ENCODE data around the gene LUC7L2. TPM values are rescaled to one million over a fixed set of nuclear protein-coding genes. Genes with fewer than 3 reads are reported as not detected.

LUC7L2 gene
- total and polyA plus RNA-seq, 10 of the 15 experiments (the other 5 are each of a cell fraction or from before 2014, with no cell fraction given) = 31.7 to 98.7 (median 68.6) TPM

- TF ChIP-seq IRF3 (IDR thresholded peaks at IDR 0.05) (no peak), MTA2 (IDR thresholded peaks at IDR 0.05; ENCODE audit: low read depth) (peak; percentile 47), WRNIP1 (IDR thresholded peaks at IDR 0.05; ENCODE audit: borderline replicate concordance, low read depth, low read length) (no peak), ZBTB4 (CRISPR knock-in tag; IDR thresholded peaks at IDR 0.05) (no peak), RBBP5 (conservative IDR thresholded peaks at IDR 0.05) (no peak), ZNF384 (IDR thresholded peaks at IDR 0.05; ENCODE audit: borderline replicate concordance, low read depth, low read length) (no peak), SREBF1 (IDR thresholded peaks at IDR 0.05; ENCODE audit: low read length) (peak; percentile 93), TCF7 (IDR thresholded peaks at IDR 0.05; ENCODE audit: borderline replicate concordance) (no peak), CHD4 (IDR thresholded peaks at IDR 0.05) (no peak), NFYA (IDR thresholded peaks at IDR 0.05; ENCODE audit: borderline replicate concordance, low read depth, low read length) (no peak), CUX1 (IDR thresholded peaks at IDR 0.05; ENCODE audit: insufficient replicate concordance, low read depth, low read length) (no peak)
- TF ChIP-seq, protein P1, sequence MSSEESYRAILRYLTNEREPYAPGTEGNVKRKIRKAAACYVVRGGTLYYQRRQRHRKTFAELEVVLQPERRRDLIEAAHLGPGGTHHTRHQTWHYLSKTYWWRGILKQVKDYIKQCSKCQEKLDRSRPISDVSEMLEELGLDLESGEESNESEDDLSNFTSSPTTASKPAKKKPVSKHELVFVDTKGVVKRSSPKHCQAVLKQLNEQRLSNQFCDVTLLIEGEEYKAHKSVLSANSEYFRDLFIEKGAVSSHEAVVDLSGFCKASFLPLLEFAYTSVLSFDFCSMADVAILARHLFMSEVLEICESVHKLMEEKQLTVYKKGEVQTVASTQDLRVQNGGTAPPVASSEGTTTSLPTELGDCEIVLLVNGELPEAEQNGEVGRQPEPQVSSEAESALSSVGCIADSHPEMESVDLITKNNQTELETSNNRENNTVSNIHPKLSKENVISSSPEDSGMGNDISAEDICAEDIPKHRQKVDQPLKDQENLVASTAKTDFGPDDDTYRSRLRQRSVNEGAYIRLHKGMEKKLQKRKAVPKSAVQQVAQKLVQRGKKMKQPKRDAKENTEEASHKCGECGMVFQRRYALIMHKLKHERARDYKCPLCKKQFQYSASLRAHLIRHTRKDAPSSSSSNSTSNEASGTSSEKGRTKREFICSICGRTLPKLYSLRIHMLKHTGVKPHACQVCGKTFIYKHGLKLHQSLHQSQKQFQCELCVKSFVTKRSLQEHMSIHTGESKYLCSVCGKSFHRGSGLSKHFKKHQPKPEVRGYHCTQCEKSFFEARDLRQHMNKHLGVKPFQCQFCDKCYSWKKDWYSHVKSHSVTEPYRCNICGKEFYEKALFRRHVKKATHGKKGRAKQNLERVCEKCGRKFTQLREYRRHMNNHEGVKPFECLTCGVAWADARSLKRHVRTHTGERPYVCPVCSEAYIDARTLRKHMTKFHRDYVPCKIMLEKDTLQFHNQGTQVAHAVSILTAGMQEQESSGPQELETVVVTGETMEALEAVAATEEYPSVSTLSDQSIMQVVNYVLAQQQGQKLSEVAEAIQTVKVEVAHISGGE (CRISPR knock-in tag; IDR thresholded peaks at IDR 0.05) = no peak
- TF ChIP-seq, protein P2, sequence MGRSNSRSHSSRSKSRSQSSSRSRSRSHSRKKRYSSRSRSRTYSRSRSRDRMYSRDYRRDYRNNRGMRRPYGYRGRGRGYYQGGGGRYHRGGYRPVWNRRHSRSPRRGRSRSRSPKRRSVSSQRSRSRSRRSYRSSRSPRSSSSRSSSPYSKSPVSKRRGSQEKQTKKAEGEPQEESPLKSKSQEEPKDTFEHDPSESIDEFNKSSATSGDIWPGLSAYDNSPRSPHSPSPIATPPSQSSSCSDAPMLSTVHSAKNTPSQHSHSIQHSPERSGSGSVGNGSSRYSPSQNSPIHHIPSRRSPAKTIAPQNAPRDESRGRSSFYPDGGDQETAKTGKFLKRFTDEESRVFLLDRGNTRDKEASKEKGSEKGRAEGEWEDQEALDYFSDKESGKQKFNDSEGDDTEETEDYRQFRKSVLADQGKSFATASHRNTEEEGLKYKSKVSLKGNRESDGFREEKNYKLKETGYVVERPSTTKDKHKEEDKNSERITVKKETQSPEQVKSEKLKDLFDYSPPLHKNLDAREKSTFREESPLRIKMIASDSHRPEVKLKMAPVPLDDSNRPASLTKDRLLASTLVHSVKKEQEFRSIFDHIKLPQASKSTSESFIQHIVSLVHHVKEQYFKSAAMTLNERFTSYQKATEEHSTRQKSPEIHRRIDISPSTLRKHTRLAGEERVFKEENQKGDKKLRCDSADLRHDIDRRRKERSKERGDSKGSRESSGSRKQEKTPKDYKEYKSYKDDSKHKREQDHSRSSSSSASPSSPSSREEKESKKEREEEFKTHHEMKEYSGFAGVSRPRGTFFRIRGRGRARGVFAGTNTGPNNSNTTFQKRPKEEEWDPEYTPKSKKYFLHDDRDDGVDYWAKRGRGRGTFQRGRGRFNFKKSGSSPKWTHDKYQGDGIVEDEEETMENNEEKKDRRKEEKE (IDR thresholded peaks at IDR 0.05) = peak; percentile 86
Measured at GRCh38 chr7:139341058-139341775, 18.5 kb upstream of the LUC7L2 start, which contains the start of gene FMC1 (continued).
